GM21515 (cell line): Measurements from ENCODE around the gene LBH.

Experiments used
- ATAC-seq: cut with Tn5 transposase; IDR thresholded peaks from one replicate; pipeline ENCODE4 v1.9.1; 2021; ENCODE audit not compliant: unreplicated experiment

The LBH gene

DNA sequence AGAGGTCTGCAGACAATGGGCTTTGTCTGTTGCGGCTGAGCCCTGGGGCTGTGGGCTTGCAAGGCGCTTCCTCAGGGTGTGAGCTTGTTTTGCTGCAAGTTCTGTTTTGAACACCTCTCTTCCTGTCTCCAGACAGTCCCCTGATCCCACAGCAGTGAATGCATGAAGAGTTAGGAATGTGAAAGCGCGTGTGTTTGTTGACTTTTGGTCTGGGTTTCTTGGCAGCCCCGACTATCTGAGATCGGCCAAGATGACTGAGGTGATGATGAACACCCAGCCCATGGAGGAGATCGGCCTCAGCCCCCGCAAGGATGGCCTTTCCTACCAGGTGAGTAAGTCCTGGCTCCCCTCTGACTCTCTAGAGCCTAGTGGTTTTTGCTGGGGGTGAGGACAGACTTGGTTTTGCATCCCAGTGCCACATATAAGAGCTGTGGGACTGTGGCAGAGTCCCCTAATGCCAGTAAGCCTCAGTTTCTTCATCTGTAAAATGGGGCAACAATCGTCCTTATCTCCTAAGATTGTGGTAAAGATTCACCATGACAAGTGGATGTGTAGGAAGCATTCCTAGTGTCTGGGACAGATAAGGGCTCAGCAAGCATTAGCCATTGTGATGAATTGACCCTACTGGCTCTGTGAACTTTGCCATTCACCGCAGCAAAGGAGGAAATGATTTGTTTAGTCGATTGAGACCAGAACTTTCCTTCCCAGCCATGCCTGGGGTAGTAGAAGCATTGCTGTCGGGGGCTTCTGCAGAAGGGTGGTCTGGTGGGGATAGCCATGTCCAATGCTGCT lies 3.0 kb downstream of the LBH start:
- ATAC-seq: no peak

DNA sequence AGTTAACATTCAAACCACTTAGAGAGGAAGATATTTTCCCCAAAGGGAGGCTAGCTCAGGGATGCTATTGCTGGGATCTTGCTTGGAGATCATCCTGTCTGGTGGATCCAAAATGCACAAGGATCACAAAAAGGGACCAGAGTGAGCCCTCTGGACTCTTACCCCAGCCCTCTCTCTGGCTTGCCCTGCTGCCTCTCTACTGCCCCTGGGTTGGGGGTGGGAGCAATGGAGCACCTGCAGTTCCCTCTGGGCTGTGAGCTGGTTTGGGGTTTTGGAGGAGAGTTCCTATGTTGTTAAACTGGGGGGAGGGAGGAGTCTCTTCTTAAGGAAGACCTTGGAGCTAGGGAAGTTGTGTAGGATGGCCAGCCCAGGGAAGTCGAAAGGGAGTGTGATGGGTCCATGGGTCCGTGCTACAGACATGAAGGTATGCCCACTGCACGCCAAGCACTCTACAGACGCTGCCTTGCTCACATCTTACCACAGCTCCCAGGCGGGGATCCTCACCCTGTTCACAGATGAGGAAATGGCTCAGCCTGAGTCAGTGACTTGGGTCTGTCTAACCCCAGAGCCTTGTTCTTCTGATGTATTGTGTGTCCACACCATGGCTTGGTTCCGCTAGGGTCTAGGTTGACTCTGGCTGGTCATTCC lies 3.8 kb downstream of the LBH start:
- no peak for ATAC-seq

DNA sequence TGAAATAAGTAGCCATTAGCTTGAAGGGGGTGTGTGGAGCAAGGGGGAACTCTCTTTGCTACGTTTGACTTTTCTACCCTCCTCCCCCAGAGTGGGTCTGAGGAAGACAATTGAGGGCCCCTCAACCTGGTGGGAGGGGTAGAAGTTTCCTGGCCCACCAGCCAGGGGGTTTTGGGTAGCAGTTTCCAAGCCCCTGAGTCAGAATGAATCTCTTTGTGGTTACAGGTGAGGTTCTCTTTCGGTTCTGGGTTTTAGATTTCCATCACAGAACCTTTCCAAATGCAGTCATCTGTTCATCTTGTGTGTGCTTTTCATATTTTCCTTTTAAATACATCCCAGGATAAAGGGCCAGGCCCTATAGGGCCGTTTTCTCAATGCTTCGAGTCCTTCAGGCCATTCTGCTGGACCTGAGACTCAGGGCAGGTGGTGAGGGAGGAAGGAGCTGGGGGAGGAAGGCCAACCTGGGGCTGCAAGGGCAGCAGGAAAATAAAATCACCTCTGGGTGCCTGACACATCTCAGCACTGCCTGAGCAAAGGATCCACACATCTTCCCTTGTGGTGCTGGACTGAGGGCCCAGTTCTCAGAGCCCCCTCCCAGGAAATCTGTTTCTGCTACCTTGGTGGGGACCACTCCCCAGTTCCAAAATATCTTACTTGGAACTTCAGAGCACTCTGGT lies 4.7 kb downstream of the LBH start:
- ATAC-seq: no peak

DNA sequence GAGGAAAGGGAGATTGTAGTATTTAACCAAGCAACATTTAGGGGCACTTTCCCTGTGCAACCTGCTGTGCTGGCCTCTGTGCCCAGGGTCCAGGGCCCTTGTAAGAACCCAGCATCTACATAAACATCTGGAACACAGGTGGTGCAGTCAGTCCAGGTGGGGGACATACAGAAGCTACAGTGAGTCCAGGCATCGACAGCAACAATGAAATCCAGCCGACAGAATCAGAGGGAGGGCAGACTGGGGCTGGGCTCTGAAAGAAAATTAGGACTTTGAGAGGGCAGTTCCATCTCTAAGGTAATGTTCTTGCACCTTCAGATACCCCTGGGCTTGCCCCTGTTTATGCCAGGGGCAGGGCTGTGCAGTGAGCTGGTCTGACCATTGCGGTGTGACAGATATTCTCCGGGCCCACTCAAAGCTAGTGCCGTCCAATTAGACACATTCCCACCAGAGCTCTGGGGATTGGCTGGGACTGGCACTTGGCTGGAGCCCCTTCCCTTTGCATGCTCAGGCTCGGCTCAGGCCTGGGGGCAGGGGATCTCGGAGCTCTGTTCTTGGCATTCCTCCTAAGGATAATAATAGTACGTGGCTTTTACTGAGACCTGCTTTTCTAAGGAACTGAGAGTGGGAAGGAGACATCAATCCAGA lies 5.4 kb downstream of the LBH start:
- ATAC-seq: no peak

DNA sequence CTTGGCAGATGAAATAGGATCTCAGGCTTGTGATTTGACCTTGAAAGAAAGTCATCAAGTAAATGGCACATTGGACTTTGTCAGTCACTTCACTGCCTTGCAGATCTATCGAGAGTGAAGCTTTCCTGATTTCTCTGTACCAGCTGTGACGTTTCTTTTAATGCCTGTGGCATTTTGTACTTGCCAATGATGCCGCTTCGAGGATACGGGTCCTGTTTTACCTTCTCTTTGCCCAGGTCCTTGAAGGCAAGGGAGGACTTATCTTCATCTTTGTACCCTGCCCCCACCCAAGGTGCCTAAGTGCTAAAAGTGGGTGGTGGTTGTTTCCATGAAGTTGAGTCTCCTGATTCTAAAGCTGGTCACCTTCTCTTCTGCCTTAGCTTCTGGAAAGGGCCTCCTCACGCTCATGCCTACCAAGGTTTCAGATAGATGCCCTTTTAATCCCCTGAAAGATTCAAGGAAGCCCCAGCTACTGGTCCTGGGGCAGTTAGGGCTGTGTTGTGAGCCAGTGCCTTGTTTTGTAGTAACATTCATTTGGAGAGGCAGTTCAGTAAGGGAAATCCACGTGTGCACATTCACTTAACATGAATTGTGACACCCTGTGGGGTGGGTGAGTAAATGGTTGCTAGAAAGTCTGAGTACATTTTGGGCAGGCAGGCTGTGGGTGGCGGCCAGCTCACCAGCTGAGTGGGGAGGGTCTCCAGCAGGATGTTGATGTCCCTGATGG lies 6.1 kb downstream of the LBH start:
- no peak for ATAC-seq

DNA sequence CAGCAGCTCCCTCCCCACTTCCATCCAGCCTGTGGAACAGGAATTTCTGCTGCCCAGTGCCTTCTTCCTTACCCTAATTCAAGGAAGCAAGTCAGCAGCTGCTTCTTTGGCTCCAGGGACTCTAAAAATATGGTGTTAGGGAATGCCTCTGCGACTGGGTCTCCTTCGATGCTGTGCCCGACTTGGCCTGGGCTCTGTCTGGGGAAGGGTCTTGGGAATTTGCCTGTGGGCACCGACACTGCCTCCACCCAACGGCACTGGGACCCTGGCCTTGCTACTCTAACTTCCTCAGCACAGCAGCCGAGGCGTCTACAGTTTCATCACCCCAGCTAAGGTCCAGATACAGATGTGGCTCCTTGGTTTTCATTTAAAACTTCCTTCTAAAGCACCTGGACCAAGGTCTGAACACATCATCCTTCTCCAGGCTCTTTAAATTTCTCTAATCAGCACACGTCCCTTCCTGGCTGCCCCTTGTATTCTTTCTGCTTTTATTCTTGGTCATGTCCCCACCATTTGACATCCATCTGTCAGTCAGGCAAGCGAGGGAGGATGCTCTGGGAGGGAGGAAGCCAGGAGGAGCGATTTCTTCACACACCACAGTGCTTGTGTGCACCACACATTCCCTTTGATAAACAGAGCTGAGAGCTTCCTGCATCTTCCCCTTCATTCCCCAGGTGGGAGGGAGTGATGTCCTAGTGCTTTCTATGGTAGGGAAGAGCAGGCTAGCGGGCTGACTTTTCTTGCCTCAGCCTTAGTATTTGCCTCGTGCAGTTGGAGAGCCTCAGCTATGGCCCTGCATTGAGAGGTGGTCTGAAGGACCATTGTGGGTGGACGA lies 6.8 kb downstream of the LBH start:
- no peak for ATAC-seq

DNA sequence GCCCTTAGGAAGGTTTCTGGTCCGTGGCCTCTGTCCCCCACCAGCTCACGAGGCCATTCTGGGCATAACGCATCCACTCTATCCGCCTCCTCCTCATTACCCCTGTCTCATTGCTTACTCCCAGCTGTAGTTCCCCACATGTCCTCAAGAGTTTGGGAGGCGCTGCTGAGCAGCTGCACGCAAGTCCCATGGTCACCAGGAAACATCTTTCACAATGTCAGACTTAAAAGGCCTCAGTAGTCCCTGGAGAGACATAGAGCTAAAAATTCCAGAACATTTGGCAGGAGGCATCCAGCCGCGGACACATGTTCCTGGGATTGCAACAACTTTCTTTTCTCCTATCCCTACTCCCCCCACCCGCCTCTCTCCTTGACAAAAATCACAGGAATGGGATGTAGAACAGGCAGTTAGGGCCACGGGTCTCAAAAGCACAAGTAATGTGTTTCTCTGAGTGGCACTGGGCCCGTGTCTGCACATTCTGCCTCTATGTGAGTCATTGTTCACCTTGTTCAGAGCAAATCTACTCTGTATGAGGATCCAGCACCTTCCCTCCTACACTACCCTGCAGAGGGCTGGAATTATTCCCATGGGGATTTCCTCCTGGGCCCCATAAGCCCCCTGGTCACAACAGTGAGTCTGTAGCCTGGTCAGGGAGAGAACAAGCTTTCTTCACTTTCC lies 8.1 kb downstream of the LBH start:
- ATAC-seq: no peak

DNA sequence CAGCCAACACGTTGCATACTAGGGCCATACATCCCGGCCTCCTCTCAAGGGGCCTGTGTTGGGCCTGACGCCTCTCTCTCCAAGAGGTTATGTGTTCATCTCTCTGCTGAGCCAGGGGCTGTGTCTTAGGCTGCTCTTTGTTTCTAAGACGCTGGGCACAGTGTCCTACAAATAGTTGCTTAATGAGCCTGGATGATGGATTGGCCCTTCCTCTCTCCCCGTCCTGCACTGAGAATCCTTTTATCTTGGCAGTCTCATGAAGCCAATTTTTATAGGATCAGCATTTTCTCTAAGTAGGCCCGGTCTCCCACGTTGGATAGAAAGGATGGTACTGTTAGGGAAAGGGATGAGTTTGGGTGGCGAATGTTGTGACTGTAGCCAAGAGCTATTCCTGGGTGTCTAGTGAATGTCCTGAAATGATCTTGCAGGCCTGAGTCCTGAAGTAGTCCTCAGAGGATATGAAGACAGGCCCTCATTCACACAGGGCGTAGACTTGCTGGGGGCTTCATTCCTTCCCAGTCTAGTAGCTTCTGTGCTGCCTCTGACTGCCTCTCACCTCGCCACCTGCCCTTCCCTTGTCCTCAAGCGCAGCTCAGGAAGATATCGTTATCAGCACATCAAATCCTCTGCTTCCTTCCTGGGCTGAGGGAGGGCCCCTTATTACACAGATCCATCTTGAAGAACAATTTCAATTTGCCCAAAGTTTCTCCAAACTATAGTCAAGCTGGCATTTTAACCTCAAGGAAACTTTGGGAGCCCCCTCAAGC lies 8.8 kb downstream of the LBH start:
- ATAC-seq: no peak

DNA sequence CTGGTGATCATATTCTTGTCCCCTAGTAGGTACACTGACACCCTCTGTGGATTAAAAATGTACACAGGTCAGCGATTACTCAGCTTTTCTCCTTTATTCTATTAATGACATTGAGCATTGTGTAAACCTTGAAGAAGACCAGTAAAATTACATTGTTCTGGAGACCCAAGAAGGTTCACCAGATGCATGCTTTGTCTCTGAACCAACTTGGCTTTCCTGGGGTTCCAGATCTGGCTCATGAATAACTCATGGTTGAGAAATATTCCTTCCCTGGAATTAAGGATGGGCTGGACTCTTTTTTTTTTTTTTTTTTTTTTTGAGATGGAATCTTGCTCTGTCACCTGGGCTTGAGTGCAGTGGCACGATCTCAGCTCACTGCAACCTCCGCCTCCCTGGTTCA lies 11.9 kb downstream of the LBH start:
- no peak for ATAC-seq

DNA sequence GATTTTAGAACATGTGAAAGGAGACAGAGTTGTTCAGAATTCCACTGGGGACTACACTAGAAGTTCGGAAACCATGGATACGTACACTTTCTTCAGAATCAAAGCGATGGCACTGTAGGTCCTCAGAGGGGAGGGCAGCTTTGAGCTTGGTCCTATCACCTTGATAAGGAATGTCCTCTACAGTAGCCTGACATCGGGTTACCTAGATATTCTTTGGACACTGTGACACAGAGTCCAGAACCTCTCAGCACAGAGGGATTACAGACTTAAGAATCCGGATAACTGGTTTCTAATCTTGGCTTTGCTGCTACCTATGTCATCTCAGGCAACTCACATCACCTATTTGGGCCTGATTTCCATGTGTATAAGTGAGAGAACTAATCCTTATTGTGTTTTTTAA lies 14.0 kb downstream of the LBH start:
- ATAC-seq: no peak

DNA sequence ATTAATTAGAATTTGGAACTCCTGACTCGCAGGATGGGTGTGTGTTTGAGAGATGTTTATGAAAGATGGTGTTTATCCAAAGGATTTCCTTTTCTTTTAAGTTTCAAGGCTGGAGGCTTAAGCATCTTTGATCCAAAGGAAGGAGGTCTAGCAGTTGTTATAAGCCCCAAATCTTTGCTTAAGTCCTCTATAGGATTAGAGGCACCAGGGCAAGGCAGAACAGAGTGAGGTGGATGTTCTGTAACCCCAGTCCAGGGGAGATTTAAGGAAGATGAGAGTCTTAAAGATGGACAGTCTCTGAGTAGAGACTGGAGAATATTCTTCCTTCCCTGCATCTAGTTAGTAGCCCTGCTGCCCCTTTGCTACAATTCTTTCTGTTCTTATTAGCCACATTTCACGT lies 17.5 kb downstream of the LBH start:
- ATAC-seq: no peak

DNA sequence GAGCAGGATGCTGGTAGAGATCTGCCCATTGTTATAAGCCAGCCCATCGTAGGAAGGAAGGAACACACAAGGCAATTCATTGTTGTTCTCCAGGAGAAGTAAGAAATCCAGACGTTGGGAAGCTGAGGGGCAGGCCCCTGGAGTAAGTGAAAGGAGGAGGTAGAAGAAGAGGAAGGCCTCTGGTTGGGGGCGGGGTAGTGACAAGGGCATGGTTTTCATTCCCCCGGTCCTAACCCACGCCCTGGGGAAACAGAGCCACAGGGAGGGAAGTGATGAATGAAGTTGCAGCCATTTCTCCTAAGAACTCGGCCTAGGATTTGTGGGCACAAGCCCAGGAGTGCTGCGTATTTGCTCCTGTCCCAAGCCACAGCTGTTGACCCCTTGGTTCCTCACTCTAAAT lies 18.0 kb downstream of the LBH start:
- ATAC-seq: no peak

DNA sequence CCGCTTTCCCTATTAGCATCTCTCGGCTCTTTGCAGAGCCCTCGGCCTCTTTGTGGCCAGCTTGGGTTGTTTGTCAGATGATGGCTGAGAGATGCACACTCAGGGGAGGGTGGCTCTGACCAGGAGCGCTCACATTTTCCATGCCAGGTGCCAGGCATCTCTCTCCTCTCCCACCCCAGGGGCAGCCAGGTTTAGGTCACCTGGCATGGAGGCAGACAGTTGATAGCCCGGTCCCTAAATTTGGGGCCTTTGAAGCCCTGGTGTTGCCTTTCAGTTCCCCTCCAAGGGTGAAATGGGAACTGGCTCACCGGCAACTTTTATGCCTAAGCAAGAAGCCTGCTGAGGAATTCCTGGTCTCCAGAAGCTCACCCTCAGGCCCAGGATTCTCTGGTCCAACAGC lies 19.1 kb downstream of the LBH start:
- no peak for ATAC-seq

DNA sequence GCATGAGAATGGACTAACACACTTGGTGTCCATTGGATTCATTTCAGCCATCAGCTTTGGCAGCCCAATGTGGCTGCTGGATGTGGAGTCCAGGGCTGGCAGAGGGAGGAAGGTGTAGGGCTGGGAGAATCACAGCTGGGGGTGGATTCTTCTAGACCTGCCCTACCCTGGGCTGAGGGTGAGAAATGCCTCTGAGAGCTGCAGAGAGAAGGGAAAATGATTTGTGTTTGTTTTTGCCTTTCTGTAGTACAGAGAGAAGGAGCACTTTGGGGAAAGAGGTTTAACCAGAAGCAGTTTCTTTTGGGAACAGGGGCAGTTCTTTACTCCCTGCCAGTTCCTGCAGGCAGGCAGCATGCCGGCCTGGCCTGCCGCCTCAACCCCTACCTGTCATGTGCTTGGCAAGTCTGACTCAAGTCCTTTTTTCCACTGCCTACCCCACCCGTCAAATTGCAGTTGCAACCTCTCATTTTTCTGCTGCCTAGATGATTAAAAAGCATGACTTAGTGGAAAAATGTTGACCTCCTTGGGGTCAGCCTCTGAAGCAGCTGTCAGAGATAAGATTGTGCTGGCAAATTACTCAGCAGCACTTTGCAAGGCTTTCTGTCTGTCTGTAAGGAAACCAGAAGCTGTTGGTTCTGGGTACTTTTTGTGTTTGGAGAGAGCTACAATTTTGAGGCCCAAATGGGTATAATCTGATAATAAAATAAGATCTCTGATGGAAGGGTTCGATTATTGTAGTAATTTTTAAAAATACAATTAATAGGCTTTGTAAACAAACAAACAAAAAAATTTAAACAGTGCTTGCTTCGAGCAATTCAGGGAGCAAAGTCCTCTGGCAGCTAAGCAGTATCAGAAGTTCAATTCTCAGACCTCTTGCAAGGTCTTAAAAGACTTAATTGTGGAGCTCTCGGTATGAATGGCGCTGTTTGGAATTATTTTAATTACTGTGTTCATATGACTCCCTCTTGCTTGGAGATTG lies 21.7 kb downstream of the LBH start:
- ATAC-seq: no peak

DNA sequence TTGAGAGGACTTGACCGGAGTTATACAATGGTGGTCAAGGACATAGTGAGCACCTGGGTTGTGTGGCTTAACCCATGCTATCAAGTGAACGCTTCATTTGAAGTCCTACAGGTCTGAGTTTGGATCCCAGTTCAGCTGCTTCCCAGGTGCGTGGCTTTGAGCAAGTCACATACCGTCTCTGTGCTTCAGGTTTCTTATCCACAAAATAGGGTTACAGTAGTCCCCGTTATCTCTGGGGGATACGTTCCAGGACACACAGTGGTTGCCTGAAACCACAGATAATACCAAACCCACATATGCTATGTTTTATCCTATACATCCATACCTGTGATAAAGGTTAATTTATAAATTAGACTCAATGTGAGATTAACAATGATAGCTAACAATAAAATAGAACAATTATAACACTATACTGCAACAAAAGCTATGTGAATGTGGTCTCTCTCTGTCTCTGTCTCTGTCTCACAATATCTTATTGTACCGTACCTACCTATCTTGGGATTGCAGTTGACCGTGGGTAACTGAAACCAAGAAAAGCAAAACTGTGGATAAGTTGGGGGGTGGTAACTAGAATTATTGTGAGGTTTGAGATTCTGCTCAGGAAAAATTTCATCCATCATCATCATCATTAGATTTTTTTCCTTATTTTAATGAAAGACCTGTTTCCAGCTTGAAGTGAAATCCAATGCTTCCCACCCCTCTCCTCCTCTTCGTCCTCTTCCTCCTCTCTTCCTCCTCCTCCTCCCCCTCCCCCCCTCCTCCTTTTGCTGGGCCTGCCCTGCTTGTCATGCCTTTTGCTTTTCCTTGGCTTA lies 22.7 kb downstream of the LBH start:
- no peak for ATAC-seq

DNA sequence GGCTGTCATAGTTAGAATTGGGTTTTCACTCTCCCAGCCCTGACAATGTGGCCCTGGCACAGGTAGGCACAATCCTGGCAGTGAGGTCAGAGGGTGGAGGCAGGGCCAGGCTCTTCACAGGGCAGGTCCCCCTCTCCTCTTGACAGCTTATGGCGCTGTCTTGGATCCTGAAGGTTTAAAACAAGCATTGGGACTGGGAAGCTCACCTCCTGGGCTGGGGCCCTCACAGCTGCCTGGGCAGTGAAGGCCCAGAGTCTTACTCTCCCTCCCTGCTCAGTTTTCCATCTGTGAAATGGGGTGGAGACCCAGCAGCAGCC lies 23.3 kb downstream of the LBH start:
- ATAC-seq: no peak

DNA sequence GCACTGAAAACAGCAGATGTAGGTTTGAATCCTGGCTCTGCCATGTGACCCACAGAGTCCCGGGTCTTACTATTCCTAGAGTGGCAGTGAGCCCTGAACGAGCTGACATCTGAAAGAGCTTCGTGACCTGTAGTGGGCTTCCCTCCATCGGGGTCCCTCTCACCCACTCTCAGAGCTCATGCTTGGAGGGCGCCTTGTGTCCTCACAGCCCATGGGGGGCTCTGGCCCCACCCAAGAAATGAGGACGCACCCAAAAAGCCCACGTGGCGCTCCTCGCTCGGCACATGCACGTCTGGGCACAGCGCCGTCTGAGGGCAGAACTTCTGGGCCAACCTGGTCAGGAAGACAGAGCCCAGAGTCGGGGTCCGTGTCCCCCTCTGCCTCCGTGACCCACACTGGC lies 23.7 kb downstream of the LBH start:
- no peak for ATAC-seq
